ENCODE data around the gene PDILT. TPM values are rescaled to one million over a fixed set of nuclear protein-coding genes. Genes with fewer than 3 reads are reported as not detected.
"Not testable (repeated sequence)": the region's sequence is repeated elsewhere in the genome, so short reads cannot be mapped to it uniquely, and the experiment has no call there.

The PDILT gene
- total and polyA plus RNA-seq, 7 experiments from 2014 or later: not detected

DNA sequence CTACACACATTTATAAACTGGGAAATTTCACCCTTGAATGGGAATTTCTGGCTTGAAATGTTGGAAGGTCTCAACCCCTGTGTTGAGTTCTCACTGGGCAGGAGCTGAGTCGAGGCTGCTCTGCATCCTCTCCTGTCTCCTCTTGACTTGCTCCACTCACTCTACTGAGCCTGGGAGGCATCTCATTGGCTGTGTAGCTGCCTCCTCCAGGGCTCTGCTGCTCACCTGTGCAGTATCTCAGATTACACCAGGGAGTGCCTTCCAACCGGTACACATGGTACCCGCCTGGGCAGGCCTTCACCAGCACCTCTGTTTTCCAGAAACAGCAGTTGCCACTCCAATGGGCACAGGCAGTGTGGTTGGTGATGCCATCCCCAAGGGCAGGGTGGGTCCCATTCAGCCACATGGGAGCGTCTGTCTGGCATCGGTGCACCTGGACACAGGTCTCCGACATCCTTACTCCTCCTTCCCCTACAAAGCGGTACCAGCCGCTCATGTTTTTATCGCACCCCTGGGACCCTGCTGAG is 80.9 kb downstream of the PDILT start:
- H3K4me3 Mint-ChIP-seq: no peak overlapping the region
- no peaks in the 10 kb centered on the region for H3K4me1 Mint-ChIP-seq
- no peaks in the 10 kb centered on the region for H3K36me3 ChIP-seq (ENCODE audit: control insufficient read depth in 2 of 3, insufficient read depth in 3 of 3, low read length in 3 of 3)
- no peaks in the 10 kb centered on the region for H3K4me1 ChIP-seq (ENCODE audit: control insufficient read depth in 2 of 2, insufficient read depth in 2 of 2, low read length in 2 of 2)
- intact Hi-C loops (cut with micrococcal nuclease): no loop called here
- POLR2A ChIA-PET: no interaction called here
- no peaks in the 10 kb centered on the region for H3K9me3 ChIP-seq (ENCODE audit: control insufficient read depth in 2 of 3, low read length in 3 of 3)
- H3K27me3 ChIP-seq (ENCODE audit: control insufficient read depth in 2 of 2, insufficient read depth in 2 of 2, low read length in 2 of 2): no peaks in the 10 kb centered on the region
- H3K27ac Mint-ChIP-seq: no peak overlapping the region
- H3K36me3 Mint-ChIP-seq: no peaks in the 10 kb centered on the region
- H3K9me3 Mint-ChIP-seq: peaks cover 0 to 5% (median 0%) of the 10 kb centered on the region in 11 donors
- H3K27ac ChIP-seq (ENCODE audit: low read depth, low read length): no peak overlapping the region
- H3K4me3 ChIP-seq (ENCODE audit: low read length): no peak overlapping the region
- CTCF ChIA-PET: no interaction called here
- no peak for DNase-seq
- H3K27me3 Mint-ChIP-seq: peaks cover 0 to 16% (median 10%) of the 10 kb centered on the region in 5 donors
- no peak for ATAC-seq

DNA sequence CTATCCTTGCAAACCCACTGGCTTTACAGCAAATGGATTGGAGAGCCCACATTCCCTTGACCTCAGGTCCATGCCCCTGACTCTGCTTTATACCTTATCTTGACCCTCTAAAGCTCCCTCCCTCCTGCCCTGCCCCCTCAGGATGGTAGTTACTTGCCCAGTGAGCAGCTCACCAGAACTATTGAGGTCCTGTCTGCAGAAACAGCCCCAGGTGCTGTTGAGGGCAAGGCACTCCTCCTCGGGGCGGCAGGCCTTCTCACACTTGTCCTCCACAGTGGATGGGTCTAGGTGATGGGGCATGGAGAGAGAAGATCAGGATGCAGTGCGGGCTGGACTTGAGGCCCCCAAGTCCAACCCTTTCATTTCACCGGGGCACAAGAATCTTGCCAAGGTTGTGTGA is 81.8 kb downstream of the PDILT start:
- H3K4me3 ChIP-seq (ENCODE audit: low read length): no peak overlapping the region
- H3K4me1 Mint-ChIP-seq: no peaks in the 10 kb centered on the region
- no peak for ATAC-seq
- H3K27me3 Mint-ChIP-seq: peaks cover 0 to 16% (median 10%) of the 10 kb centered on the region in 5 donors
- no peaks in the 10 kb centered on the region for H3K27me3 ChIP-seq (ENCODE audit: control insufficient read depth in 2 of 2, insufficient read depth in 2 of 2, low read length in 2 of 2)
- no peak overlapping the region for H3K4me3 Mint-ChIP-seq
- H3K36me3 ChIP-seq (ENCODE audit: control insufficient read depth in 2 of 3, insufficient read depth in 3 of 3, low read length in 3 of 3): no peaks in the 10 kb centered on the region
- peaks cover 0 to 5% (median 0%) of the 10 kb centered on the region in 11 donors for H3K9me3 Mint-ChIP-seq
- CTCF ChIA-PET: no interaction called here
- no peak overlapping the region for H3K27ac ChIP-seq (ENCODE audit: low read depth, low read length)
- H3K9me3 ChIP-seq (ENCODE audit: control insufficient read depth in 2 of 3, low read length in 3 of 3): no peaks in the 10 kb centered on the region
- no peak overlapping the region for H3K27ac Mint-ChIP-seq
- H3K36me3 Mint-ChIP-seq: no peaks in the 10 kb centered on the region
- no peaks in the 10 kb centered on the region for H3K4me1 ChIP-seq (ENCODE audit: control insufficient read depth in 2 of 2, insufficient read depth in 2 of 2, low read length in 2 of 2)
- no peak for DNase-seq
- intact Hi-C loops (cut with micrococcal nuclease): no loop called here
- POLR2A ChIA-PET: no interaction called here

DNA sequence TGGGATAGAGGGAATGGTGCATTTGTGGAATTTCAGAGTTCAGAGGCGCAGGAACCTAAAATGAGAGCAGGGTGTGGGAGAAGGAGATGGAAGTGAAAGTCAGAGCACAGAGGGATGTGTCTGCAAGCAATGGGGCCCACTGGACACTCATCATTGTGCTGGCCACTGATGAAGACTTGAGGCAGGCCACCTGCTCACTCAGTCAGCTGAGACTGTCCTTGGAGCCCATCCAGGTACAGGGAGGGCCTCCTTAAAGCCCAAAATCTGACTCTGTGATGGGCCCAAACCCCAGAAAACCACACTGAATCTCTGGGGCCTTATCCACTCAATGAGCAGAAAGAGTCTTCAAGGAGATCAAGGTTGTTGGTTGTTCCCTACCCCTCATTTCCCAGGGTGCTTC is 82.9 kb downstream of the PDILT start:
- Mint-ChIP-seq H3K9me3 (peaks cover 0 to 3% (median 0%) of the 10 kb centered on the region in 11 donors), H3K27me3 (peaks cover 0 to 24% (median 15%) of the 10 kb centered on the region in 5 donors), H3K4me3 (no peak overlapping the region), H3K4me1 (no peaks in the 10 kb centered on the region), H3K36me3 (no peaks in the 10 kb centered on the region), H3K27ac (no peak overlapping the region)
- Histone ChIP-seq H3K4me3 (ENCODE audit: low read length) (no peak overlapping the region), H3K27ac (ENCODE audit: low read depth, low read length) (no peak overlapping the region), H3K9me3 (ENCODE audit: control insufficient read depth in 2 of 3, low read length in 3 of 3) (no peaks in the 10 kb centered on the region), H3K27me3 (ENCODE audit: control insufficient read depth in 2 of 2, insufficient read depth in 2 of 2, low read length in 2 of 2) (no peaks in the 10 kb centered on the region), H3K4me1 (ENCODE audit: control insufficient read depth in 2 of 2, insufficient read depth in 2 of 2, low read length in 2 of 2) (no peaks in the 10 kb centered on the region), H3K36me3 (ENCODE audit: control insufficient read depth in 2 of 3, insufficient read depth in 3 of 3, low read length in 3 of 3) (no peaks in the 10 kb centered on the region)
- intact Hi-C loops (cut with micrococcal nuclease): no loop called here
- DNase-seq (no peak), ATAC-seq (no peak)
- POLR2A ChIA-PET: no interaction called here
- CTCF ChIA-PET: no interaction called here

DNA sequence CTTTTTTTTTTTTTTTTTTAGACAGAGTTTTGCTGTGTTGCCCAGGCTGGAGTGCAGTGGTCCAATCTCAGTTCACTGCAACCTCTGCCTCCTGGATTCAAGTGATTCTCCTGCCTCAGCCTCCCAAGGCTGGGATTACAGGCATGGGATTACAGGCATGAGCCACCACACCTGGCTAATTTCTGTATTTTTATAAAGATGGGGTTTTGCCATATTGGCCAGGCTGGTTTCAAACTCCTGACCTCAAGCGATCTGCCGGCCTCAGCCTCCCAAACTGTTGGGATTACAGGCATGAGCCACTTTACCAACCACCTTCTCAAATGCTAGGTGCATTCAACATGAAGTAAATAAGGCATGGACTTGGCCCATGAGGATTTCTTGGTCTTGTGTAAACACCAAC is 83.5 kb downstream of the PDILT start:
- H3K9me3 ChIP-seq (ENCODE audit: control insufficient read depth in 2 of 3, low read length in 3 of 3); H3K4me3 ChIP-seq (ENCODE audit: low read length); H3K4me1 Mint-ChIP-seq; POLR2A ChIA-PET; H3K9me3 Mint-ChIP-seq; H3K4me1 ChIP-seq (ENCODE audit: control insufficient read depth in 2 of 2, insufficient read depth in 2 of 2, low read length in 2 of 2); H3K36me3 ChIP-seq (ENCODE audit: control insufficient read depth in 2 of 3, insufficient read depth in 3 of 3, low read length in 3 of 3); CTCF ChIA-PET; DNase-seq; H3K36me3 Mint-ChIP-seq; H3K27ac ChIP-seq (ENCODE audit: low read depth, low read length); H3K27ac Mint-ChIP-seq; H3K27me3 ChIP-seq (ENCODE audit: control insufficient read depth in 2 of 2, insufficient read depth in 2 of 2, low read length in 2 of 2); ATAC-seq; H3K4me3 Mint-ChIP-seq; intact Hi-C loops (cut with micrococcal nuclease): not testable (repeated sequence)
- H3K27me3 Mint-ChIP-seq: peaks cover 0 to 24% (median 16%) of the 10 kb centered on the region in 5 donors

DNA sequence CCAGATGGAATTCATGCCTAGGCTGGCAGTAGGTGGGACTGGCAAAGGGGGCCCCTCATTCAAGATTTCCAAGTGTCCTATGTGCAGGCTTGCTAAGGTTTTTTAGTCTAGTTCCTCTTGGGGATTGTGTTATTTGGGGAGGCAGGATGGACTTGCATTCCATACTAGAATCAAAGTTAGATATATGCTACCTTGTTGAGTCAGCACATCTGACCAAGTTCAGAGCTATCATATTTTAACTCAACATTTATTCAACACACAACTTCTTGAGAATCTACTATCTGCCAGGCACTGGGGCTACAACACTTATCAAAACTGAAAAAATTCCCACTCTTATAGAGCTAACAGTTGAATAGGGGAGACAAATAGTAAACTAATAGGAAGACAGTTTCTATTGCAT is 83.9 kb downstream of the PDILT start:
- ChIA-PET POLR2A (no interaction called here), CTCF (no interaction called here)
- Histone ChIP-seq H3K9me3 (ENCODE audit: control insufficient read depth in 2 of 3, low read length in 3 of 3) (no peaks in the 10 kb centered on the region), H3K4me3 (ENCODE audit: low read length) (no peak overlapping the region), H3K4me1 (ENCODE audit: control insufficient read depth in 2 of 2, insufficient read depth in 2 of 2, low read length in 2 of 2) (no peaks in the 10 kb centered on the region), H3K27me3 (ENCODE audit: control insufficient read depth in 2 of 2, insufficient read depth in 2 of 2, low read length in 2 of 2) (no peaks in the 10 kb centered on the region), H3K36me3 (ENCODE audit: control insufficient read depth in 2 of 3, insufficient read depth in 3 of 3, low read length in 3 of 3) (no peaks in the 10 kb centered on the region), H3K27ac (ENCODE audit: low read depth, low read length) (no peak overlapping the region)
- Mint-ChIP-seq H3K9me3 (no peaks in the 10 kb centered on the region), H3K27me3 (peaks cover 0 to 24% (median 16%) of the 10 kb centered on the region in 5 donors), H3K4me3 (no peak overlapping the region), H3K4me1 (peaks cover 0 to 1% (median 0%) of the 10 kb centered on the region in 7 donors), H3K36me3 (no peaks in the 10 kb centered on the region), H3K27ac (no peak overlapping the region)
- DNase-seq: no peak
- no peak for ATAC-seq
- intact Hi-C loops (cut with micrococcal nuclease): no loop called here

DNA sequence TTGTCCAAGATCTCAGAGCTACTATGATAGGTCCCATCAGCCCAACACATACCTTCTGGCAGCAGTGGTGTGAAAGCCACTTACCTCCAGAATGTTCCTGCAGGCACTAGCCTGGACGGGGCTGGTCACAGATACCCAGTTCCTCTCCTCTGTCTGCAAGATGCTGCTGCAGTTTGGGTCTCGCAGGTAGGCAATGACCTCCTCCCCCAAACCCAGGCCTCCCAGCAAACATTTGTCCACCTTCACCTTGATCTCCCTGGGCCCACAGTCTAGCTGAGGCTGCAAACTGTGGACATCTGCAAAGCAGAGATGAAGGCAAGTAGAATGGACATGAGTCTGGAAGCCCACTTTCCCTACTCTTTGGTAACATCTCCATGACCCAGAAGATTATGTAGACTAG is 84.4 kb downstream of the PDILT start:
- H3K27ac Mint-ChIP-seq: no peak overlapping the region
- H3K4me1 Mint-ChIP-seq: peaks cover 0 to 1% (median 0%) of the 10 kb centered on the region in 7 donors
- ChIA-PET CTCF (no interaction called here), POLR2A (no interaction called here)
- no peak overlapping the region for H3K27ac ChIP-seq (ENCODE audit: low read depth, low read length)
- ATAC-seq (no peak), DNase-seq (no peak)
- H3K36me3 ChIP-seq (ENCODE audit: control insufficient read depth in 2 of 3, insufficient read depth in 3 of 3, low read length in 3 of 3): no peaks in the 10 kb centered on the region
- H3K4me3 Mint-ChIP-seq: no peak overlapping the region
- no peaks in the 10 kb centered on the region for H3K9me3 ChIP-seq (ENCODE audit: control insufficient read depth in 2 of 3, low read length in 3 of 3)
- no peaks in the 10 kb centered on the region for H3K9me3 Mint-ChIP-seq
- H3K4me1 ChIP-seq (ENCODE audit: control insufficient read depth in 2 of 2, insufficient read depth in 2 of 2, low read length in 2 of 2): no peaks in the 10 kb centered on the region
- peaks cover 0 to 24% (median 16%) of the 10 kb centered on the region in 5 donors for H3K27me3 Mint-ChIP-seq
- H3K4me3 ChIP-seq (ENCODE audit: low read length): no peak overlapping the region
- H3K27me3 ChIP-seq (ENCODE audit: control insufficient read depth in 2 of 2, insufficient read depth in 2 of 2, low read length in 2 of 2): no peaks in the 10 kb centered on the region
- intact Hi-C loops (cut with micrococcal nuclease): no loop called here
- H3K36me3 Mint-ChIP-seq: no peaks in the 10 kb centered on the region

DNA sequence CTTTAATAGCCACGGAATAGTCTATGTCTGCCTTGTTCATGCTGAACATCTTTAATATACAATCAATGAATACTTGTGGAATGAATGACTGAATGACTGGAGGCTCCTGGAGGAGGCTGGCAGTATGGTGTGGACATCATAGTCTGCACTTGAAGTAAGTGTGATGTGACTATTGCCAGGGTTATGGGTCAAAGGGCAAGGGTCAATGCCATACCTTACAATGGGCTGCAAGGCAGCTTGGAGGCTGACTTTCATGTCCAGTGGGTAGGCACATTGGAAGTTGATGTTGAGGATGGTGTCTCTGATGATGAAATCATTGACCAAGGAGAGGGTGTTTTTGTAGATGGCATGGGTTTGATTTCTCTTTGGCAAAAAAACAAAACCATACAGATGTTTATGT is 85.1 kb downstream of the PDILT start:
- Histone ChIP-seq H3K4me1 (ENCODE audit: control insufficient read depth in 2 of 2, insufficient read depth in 2 of 2, low read length in 2 of 2) (no peaks in the 10 kb centered on the region), H3K4me3 (ENCODE audit: low read length) (no peak overlapping the region), H3K36me3 (ENCODE audit: control insufficient read depth in 2 of 3, insufficient read depth in 3 of 3, low read length in 3 of 3) (no peaks in the 10 kb centered on the region), H3K9me3 (ENCODE audit: control insufficient read depth in 2 of 3, low read length in 3 of 3) (no peaks in the 10 kb centered on the region), H3K27ac (ENCODE audit: low read depth, low read length) (no peak overlapping the region), H3K27me3 (ENCODE audit: control insufficient read depth in 2 of 2, insufficient read depth in 2 of 2, low read length in 2 of 2) (no peaks in the 10 kb centered on the region)
- ATAC-seq: no peak
- H3K9me3 Mint-ChIP-seq: no peaks in the 10 kb centered on the region
- intact Hi-C loops (cut with micrococcal nuclease): no loop called here
- peaks cover 0 to 24% (median 16%) of the 10 kb centered on the region in 5 donors for H3K27me3 Mint-ChIP-seq
- H3K4me1 Mint-ChIP-seq: peaks cover 0 to 1% (median 0%) of the 10 kb centered on the region in 7 donors
- H3K36me3 Mint-ChIP-seq: no peaks in the 10 kb centered on the region
- ChIA-PET CTCF (no interaction called here), POLR2A (no interaction called here)
- no peak overlapping the region for H3K27ac Mint-ChIP-seq
- DNase-seq: no peak
- no peak overlapping the region for H3K4me3 Mint-ChIP-seq

All from naive thymus-derived CD4-positive, alpha-beta T cell (primary cell).